HCT116 (cell line): ENCODE data around the gene UVRAG. TPM values are rescaled to one million over a fixed set of nuclear protein-coding genes. Genes with fewer than 3 reads are reported as not detected.

ENCODE experiments used
- ATAC-seq: fragments of 200-7000 bp; cut with Tn5 transposase; 2 replicates; pipeline ENCODE4 v1.9.1; 2020; ENCODE audit warnings: mild to moderate bottlenecking, moderate library complexity
- BruUV-seq: library from RNA; stranded (reverse); fragments of 400-500 nt; replicated peaks from 2 replicates; lab custom pipeline; 2021; lab: Mats Ljungman, UMichigan
- CTCF ChIA-PET: fragments of 300-600 bp; sonication (Branson Sonifier 250); formaldehyde crosslinking; loops from one replicate; lab custom pipeline; 2021; ENCODE audit warnings: antibody characterized with exemption; lab: Charles Lee
- POLR2A ChIA-PET: fragments of 300-600, 350-600 bp; sonication (Branson Sonifier 250); formaldehyde crosslinking; loops from one replicate; lab custom pipeline; 2021; ENCODE audit warnings: antibody characterized with exemption; lab: Charles Lee
- RAD21 ChIA-PET, 2 experiments: fragments of 300-600 bp; sonication (Branson Sonifier 250); formaldehyde crosslinking; loops; one replicate each; lab custom pipeline; 2023; ENCODE audit warnings: low total read pairs in 2 of 2; ENCODE audit not compliant: uncharacterized antibody in 2 of 2, unreplicated experiment in 2 of 2, low non-redundant PET in 1 of 2; lab: Charles Lee
- DNase-seq: peaks from one replicate; pipeline ENCODE4 v3.0.0-alpha.2; 2010; ENCODE audit warnings: low read depth, low spot score
- H2AFZ ChIP-seq: fragments of 200-600 bp; shearing (Covaris generic), sonication (generic); 2 replicates; pipeline ENCODE4 v1.6.1; 2017; ENCODE audit warnings: low read depth, mixed run types, mixed read lengths, antibody characterized with exemption, low read length; ENCODE audit not compliant: poor library complexity, severe bottlenecking
- H3K27ac ChIP-seq: 2 replicates; pipeline ENCODE4 v1.5.1; 2012; ENCODE audit warnings: low read depth, low read length
- H3K27me3 ChIP-seq: fragments of 200-600 bp; sonication (generic); 2 replicates; pipeline ENCODE4 v1.6.1; 2016; ENCODE audit warnings: mixed run types, low read length, mixed read lengths; ENCODE audit not compliant: insufficient read depth
- H3K36me3 ChIP-seq, 2 experiments: fragments of 200-500 bp in 1 of 2; fragments of 200-600 bp in 1 of 2; sonication (Bioruptor generic) in 1 of 2; sonication (generic) in 1 of 2; 2 replicates each; pipeline versions ENCODE4 v1.5.1 to v1.6.1; 2014 to 2016; ENCODE audit warnings: low read length in 2 of 2, inconsistent platforms in 1 of 2, mixed read lengths in 1 of 2, mixed run types in 1 of 2; ENCODE audit not compliant: insufficient read depth in 2 of 2, control insufficient read depth in 1 of 2
- H3K4me1 ChIP-seq, 2 experiments: fragments of 200-600 bp in 1 of 2; sonication (generic) in 1 of 2; 2 replicates each; pipeline versions ENCODE4 v1.5.1 to v1.6.1; 2012 to 2017; ENCODE audit warnings: low read length in 2 of 2, inconsistent platforms in 1 of 2, mild to moderate bottlenecking in 1 of 2, mixed read lengths in 1 of 2, mixed run types in 1 of 2, moderate library complexity in 1 of 2; ENCODE audit not compliant: insufficient read depth in 2 of 2, control insufficient read depth in 1 of 2
- H3K4me2 ChIP-seq: fragments of 200-600 bp; sonication (generic); 2 replicates; pipeline ENCODE4 v1.6.1; 2017; ENCODE audit warnings: mixed run types, low read length, mixed read lengths
- H3K4me3 ChIP-seq, 2 experiments: fragments of 200-600 bp in 1 of 2; sonication (generic) in 1 of 2; replicated peaks in 1 of 2; 2 replicates each; pipeline ENCODE4 v1.5.1; 2011 to 2016; ENCODE audit warnings: low read length in 2 of 2, control low read depth in 1 of 2, low read depth in 1 of 2, mild to moderate bottlenecking in 1 of 2, mixed read lengths in 1 of 2, mixed run types in 1 of 2
- H3K79me2 ChIP-seq: fragments of 200-600 bp; sonication (generic); 2 replicates; pipeline ENCODE4 v1.6.1; 2017; ENCODE audit warnings: mild to moderate bottlenecking, mixed run types, low read length, moderate library complexity, mixed read lengths; ENCODE audit not compliant: insufficient read depth
- H3K9ac ChIP-seq: fragments of 200-600 bp; sonication (generic); 2 replicates; pipeline ENCODE4 v1.6.1; 2016; ENCODE audit warnings: low read length, mixed read lengths
- H3K9me2 ChIP-seq: fragments of 200-600 bp; sonication (generic), shearing (Covaris generic); 2 replicates; pipeline ENCODE4 v1.6.1; 2017; ENCODE audit warnings: mixed run types, mild to moderate bottlenecking, moderate library complexity; ENCODE audit not compliant: insufficient read depth
- H3K9me3 ChIP-seq, 2 experiments: fragments of 200-500 bp in 1 of 2; fragments of 200-600 bp in 1 of 2; sonication (Bioruptor generic) in 1 of 2; sonication (generic) in 1 of 2; 2 replicates each; pipeline ENCODE4 v1.6.1; 2014 to 2017; ENCODE audit warnings: low read length in 2 of 2, mixed read lengths in 2 of 2, inconsistent platforms in 1 of 2, low read depth in 1 of 2, mild to moderate bottlenecking in 1 of 2, mixed run types in 1 of 2, moderate library complexity in 1 of 2; ENCODE audit not compliant: control insufficient read depth in 1 of 2, insufficient read depth in 1 of 2
- H4K20me1 ChIP-seq: fragments of 200-600 bp; sonication (generic), shearing (Covaris generic); 2 replicates; pipeline ENCODE4 v1.6.1; 2017; ENCODE audit warnings: mixed run types, mild to moderate bottlenecking, moderate library complexity; ENCODE audit not compliant: insufficient read depth
- CEBPB ChIP-seq: IDR thresholded peaks from 2 replicates; pipeline ENCODE4 v1.6.1; 2012; ENCODE audit warnings: low read depth
- CTCF ChIP-seq, 3 experiments: fragments of 200-600 bp in 1 of 3; sonication (generic) in 1 of 3; IDR thresholded peaks in 2 of 3; conservative IDR thresholded peaks in 1 of 3; 2 replicates each; pipeline ENCODE4 v1.5.1; 2012 to 2017; ENCODE audit warnings: low read depth in 2 of 3, low read length in 2 of 3, antibody characterized with exemption in 1 of 3, borderline replicate concordance in 1 of 3, control low read depth in 1 of 3, mild to moderate bottlenecking in 1 of 3, mixed read lengths in 1 of 3, mixed run types in 1 of 3, moderate library complexity in 1 of 3; ENCODE audit not compliant: insufficient read depth in 1 of 3
- ELF1 ChIP-seq: IDR thresholded peaks from 2 replicates; pipeline ENCODE4 v1.6.1; 2012; ENCODE audit warnings: low read depth, borderline replicate concordance
- FOSL1 ChIP-seq: IDR thresholded peaks from 2 replicates; pipeline ENCODE4 v1.6.1; 2012; ENCODE audit warnings: low read depth
- POLR2AphosphoS5 ChIP-seq: IDR thresholded peaks from 2 replicates; pipeline ENCODE4 v1.6.1; 2011; ENCODE audit warnings: mild to moderate bottlenecking, low read depth, low read length, moderate library complexity
- REST ChIP-seq: IDR thresholded peaks from 2 replicates; pipeline ENCODE4 v1.6.1; 2012; ENCODE audit warnings: low read depth
- SIN3A ChIP-seq: IDR thresholded peaks from 2 replicates; pipeline ENCODE4 v1.6.1; 2012; ENCODE audit warnings: low read depth
- SP1 ChIP-seq: IDR thresholded peaks from 2 replicates; pipeline ENCODE4 v1.6.1; 2012; ENCODE audit warnings: low read depth
- YY1 ChIP-seq: IDR thresholded peaks from 2 replicates; pipeline ENCODE4 v1.6.1; 2011; ENCODE audit warnings: low read length, low read depth, moderate library complexity, mild to moderate bottlenecking; ENCODE audit not compliant: insufficient replicate concordance; ENCODE audit errors: extremely low read depth
- ZBTB33 ChIP-seq: IDR thresholded peaks from 2 replicates; pipeline ENCODE4 v1.6.1; 2011; ENCODE audit warnings: mild to moderate bottlenecking, low read length, moderate library complexity; ENCODE audit not compliant: insufficient replicate concordance; ENCODE audit errors: extremely low read depth
- intact Hi-C: fragments of 100-400 bp; cut with micrococcal nuclease; formaldehyde crosslinking; loops from 2 replicates; pipeline ENCODE4 v1.10.0; 2022
- total RNA-seq: library from RNA; stranded (reverse); gene quantifications from one replicate; pipeline ENCODE4 v1.2.1, GENCODE V29; 2021; ENCODE audit not compliant: unreplicated experiment
- TF ChIP-seq, protein P1 (sequence below): IDR thresholded peaks from 2 replicates; pipeline ENCODE4 v1.6.1; 2012

The UVRAG gene
- total RNA-seq, 1 experiment from 2014 or later: 12.3 TPM

DNA sequence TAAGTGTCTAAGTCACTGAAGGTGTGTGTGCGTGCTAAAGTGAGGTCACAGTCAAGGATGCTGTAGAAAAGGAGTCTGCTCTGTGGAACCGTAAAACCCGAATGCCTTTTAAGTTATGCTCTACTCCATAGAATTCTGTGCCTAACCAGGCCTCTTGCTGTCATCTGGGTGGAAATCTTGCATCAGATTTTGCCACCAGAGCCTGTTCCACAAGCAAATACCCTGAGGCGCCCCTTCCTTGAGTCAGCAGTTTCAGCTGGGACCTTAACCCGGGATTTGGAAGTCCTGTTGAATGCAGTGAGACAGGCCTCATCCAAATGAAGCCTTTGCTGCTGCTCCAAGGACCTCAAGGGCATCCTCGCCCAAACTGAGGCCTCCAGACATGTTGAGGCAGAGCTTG, 281.5 kb downstream of the UVRAG start:
- H3K9me3 ChIP-seq: no peaks in the 10 kb centered on the region
- BruUV-seq: no TSS peak
- H3K27me3 ChIP-seq: no peaks in the 10 kb centered on the region
- H3K4me3 ChIP-seq: no peak overlapping the region
- no peaks in the 10 kb centered on the region for H3K9me2 ChIP-seq
- ATAC-seq (no peak), DNase-seq (no peak)
- no peaks in the 10 kb centered on the region for H3K79me2 ChIP-seq
- H3K4me2 ChIP-seq: no peak overlapping the region
- intact Hi-C loops: no loop called here
- H3K4me1 ChIP-seq: no peaks in the 10 kb centered on the region
- H2AFZ ChIP-seq: no peak overlapping the region
- no peaks in the 10 kb centered on the region for H3K36me3 ChIP-seq
- POLR2A ChIA-PET: no interaction called here
- TF ChIP-seq REST: no peak
- no peak for TF ChIP-seq ELF1
- TF ChIP-seq YY1: no peak
- TF ChIP-seq, protein P1, sequence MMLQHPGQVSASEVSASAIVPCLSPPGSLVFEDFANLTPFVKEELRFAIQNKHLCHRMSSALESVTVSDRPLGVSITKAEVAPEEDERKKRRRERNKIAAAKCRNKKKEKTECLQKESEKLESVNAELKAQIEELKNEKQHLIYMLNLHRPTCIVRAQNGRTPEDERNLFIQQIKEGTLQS: no peak
- no peak for TF ChIP-seq FOSL1
- H4K20me1 ChIP-seq: no peaks in the 10 kb centered on the region
- H3K9ac ChIP-seq: no peak overlapping the region
- H3K27ac ChIP-seq: no peak overlapping the region
- CTCF ChIA-PET: interaction anchor here (0.6 kb wide), 1 partner anchor 12 kb away, joined by 5 read pairs; no protein-coding TSS in a partner anchor
- RAD21 ChIA-PET: no interaction called here

GRCh38 chr11:76102802-76103201, 287.8 kb downstream of the UVRAG start:
- intact Hi-C loops: no loop called here
- Histone ChIP-seq H3K4me2 (no peak overlapping the region), H3K9ac (no peak overlapping the region), H4K20me1 (no peaks in the 10 kb centered on the region), H3K27ac (no peak overlapping the region), H3K9me2 (no peaks in the 10 kb centered on the region), H3K4me3 (no peak overlapping the region), H3K9me3 (no peaks in the 10 kb centered on the region), H3K36me3 (no peaks in the 10 kb centered on the region), H3K4me1 (no peaks in the 10 kb centered on the region), H2AFZ (no peak overlapping the region), H3K79me2 (no peaks in the 10 kb centered on the region), H3K27me3 (no peaks in the 10 kb centered on the region)
- no peak for ATAC-seq
- ChIA-PET CTCF (no interaction called here), POLR2A (no interaction called here), RAD21 (no interaction called here)
- no TSS peak for BruUV-seq
- no peak for DNase-seq
- no peak for TF ChIP-seq ZBTB33
- TF ChIP-seq CEBPB: no peak
- no peak for TF ChIP-seq SP1
- no peak for TF ChIP-seq POLR2AphosphoS5
- TF ChIP-seq SIN3A: no peak
- TF ChIP-seq CTCF (IDR thresholded peaks at IDR 0.05 in 2 of 3, conservative IDR thresholded peaks at IDR 0.05 in 1 of 3; ENCODE audit: borderline replicate concordance in 1 of 3, insufficient read depth in 1 of 3, low read depth in 2 of 3, low read length in 2 of 3): no peak
- no peak for TF ChIP-seq ELF1
